GM18526 (cell line): ENCODE data around the gene HPSE2.

Experiments
- POLR2A ChIP-seq: IDR thresholded peaks from 3 replicates; pipeline ENCODE4 v1.6.1; 2011; ENCODE audit not compliant: insufficient read length; ENCODE audit errors: extremely low read depth

Gene HPSE2

GRCh38 chr10:98659951-98660350, 575.7 kb downstream of the HPSE2 start:
- TF ChIP-seq POLR2A, result no peak

GRCh38 chr10:98655492-98655891, 580.2 kb downstream of the HPSE2 start:
- no peak for TF ChIP-seq POLR2A

- no peak for TF ChIP-seq POLR2A
Measured at GRCh38 chr10:98649170-98649569, 586.5 kb downstream of the HPSE2 start.

- TF ChIP-seq POLR2A, result no peak
Measured at GRCh38 chr10:98646998-98647917, 588.4 kb downstream of the HPSE2 start.

- no peak for TF ChIP-seq POLR2A
Measured at GRCh38 chr10:98644466-98644865, 591.2 kb downstream of the HPSE2 start.

- no peak for TF ChIP-seq POLR2A
Measured at GRCh38 chr10:98642281-98642680, 593.4 kb downstream of the HPSE2 start.

- no peak for TF ChIP-seq POLR2A
Measured at GRCh38 chr10:98638920-98639319, 596.7 kb downstream of the HPSE2 start.

- no peak for TF ChIP-seq POLR2A
Measured at GRCh38 chr10:98636921-98637329, 598.7 kb downstream of the HPSE2 start.

GRCh38 chr10:98632456-98633150, 603.0 kb downstream of the HPSE2 start:
- TF ChIP-seq POLR2A, result no peak

GRCh38 chr10:98628206-98628605, 607.4 kb downstream of the HPSE2 start:
- no peak for TF ChIP-seq POLR2A

- TF ChIP-seq POLR2A, result no peak
Measured at GRCh38 chr10:98627711-98628110, 607.9 kb downstream of the HPSE2 start.

GRCh38 chr10:98624963-98625362, 610.7 kb downstream of the HPSE2 start:
- no peak for TF ChIP-seq POLR2A

GRCh38 chr10:98623176-98623575, 612.5 kb downstream of the HPSE2 start:
- TF ChIP-seq POLR2A, result no peak

- TF ChIP-seq POLR2A, result no peak
Measured at GRCh38 chr10:98621630-98622029, 614.0 kb downstream of the HPSE2 start.

- TF ChIP-seq POLR2A, result no peak
Measured at GRCh38 chr10:98620503-98620902, 615.1 kb downstream of the HPSE2 start.

- no peak for TF ChIP-seq POLR2A
Measured at GRCh38 chr10:98619446-98619845, 616.2 kb downstream of the HPSE2 start.
